HEK293T (cell line): ENCODE results near the gene FN1.
"Not testable (repeated sequence)": the region's sequence is repeated elsewhere in the genome, so short reads cannot be mapped to it uniquely, and the experiment has no call there.

Experiments
- ARNT ChIP-seq: fragments of 450-650 bp; IDR thresholded peaks from 2 replicates; pipeline ENCODE4 v1.6.1; 2017; ENCODE audit warnings: mild to moderate bottlenecking
- BHLHE40 ChIP-seq: fragments of 450-650 bp; IDR thresholded peaks from 2 replicates; pipeline ENCODE4 v1.6.1; 2016; ENCODE audit warnings: mild to moderate bottlenecking, moderate library complexity, borderline replicate concordance
- ELF4 ChIP-seq: fragments of 450-650 bp; IDR thresholded peaks from 2 replicates; pipeline ENCODE4 v1.6.1; 2017; ENCODE audit warnings: antibody characterized with exemption
- FOXA1 ChIP-seq: fragments of 450-650 bp; IDR thresholded peaks from 2 replicates; pipeline ENCODE4 v1.6.1; 2016; ENCODE audit warnings: mild to moderate bottlenecking
- FOXK2 ChIP-seq: fragments of 450-650 bp; IDR thresholded peaks from 2 replicates; pipeline ENCODE4 v1.6.1; 2016; ENCODE audit warnings: mild to moderate bottlenecking
- FOXM1 ChIP-seq: fragments of 450-650 bp; IDR thresholded peaks from 2 replicates; pipeline ENCODE4 v1.6.1; 2017; ENCODE audit warnings: mild to moderate bottlenecking, borderline replicate concordance
- HDGF ChIP-seq: fragments of 450-650 bp; IDR thresholded peaks from 2 replicates; pipeline ENCODE4 v1.6.1; 2017; ENCODE audit warnings: antibody characterized with exemption, borderline replicate concordance
- L3MBTL2 ChIP-seq: fragments of 450-650 bp; conservative IDR thresholded peaks from 2 replicates; pipeline ENCODE4 v1.6.1; 2016; ENCODE audit warnings: mild to moderate bottlenecking
- SP1 ChIP-seq: fragments of 450-650 bp; IDR thresholded peaks from 2 replicates; pipeline ENCODE4 v1.6.1; 2017
- ZNF384 ChIP-seq: fragments of 450-650 bp; IDR thresholded peaks from 2 replicates; pipeline ENCODE4 v1.6.1; 2016

DNA sequence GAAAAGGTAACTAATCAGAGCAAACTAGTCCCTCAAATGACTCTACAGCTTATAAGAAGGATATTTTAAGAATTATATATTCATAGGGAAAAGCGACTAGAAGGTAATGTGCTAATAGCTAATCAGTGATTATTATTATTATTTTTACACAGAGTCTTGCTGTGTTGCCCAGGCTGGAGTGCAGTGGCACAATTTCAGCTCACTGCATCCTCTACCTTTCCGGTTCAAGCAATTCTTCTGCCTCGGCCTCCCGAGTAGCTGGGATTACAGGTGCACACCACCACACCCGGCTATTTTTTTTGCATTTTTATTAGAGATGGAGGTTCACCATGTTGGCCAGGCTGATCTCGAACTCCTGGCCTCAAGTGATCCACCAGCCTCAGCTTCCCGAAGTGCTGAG is 27.4 kb downstream of the FN1 start:
- TF ChIP-seq BHLHE40, HDGF, L3MBTL2, FOXK2, FOXA1, ARNT, FOXM1, ELF4, SP1, ZNF384: not testable (repeated sequence)
